Thoracic aorta (tissue), 2 donors: ENCODE data around the gene SYTL3. TPM values are rescaled to one million over a fixed set of nuclear protein-coding genes. Genes with fewer than 3 reads are reported as not detected.
"Not testable (repeated sequence)": the region's sequence is repeated elsewhere in the genome, so short reads cannot be mapped to it uniquely, and the experiment has no call there.

Experiments
- ATAC-seq: fragments of 150-250 bp; one replicate; pipeline ENCODE4 v1.8.0; 2017; ENCODE audit warnings: low read depth; ENCODE audit not compliant: insufficient number of reproducible peaks, low FRiP score
- DNase-seq: peaks from one replicate; pipeline ENCODE4 v3.0.0-alpha.2; 2020; ENCODE audit warnings: low spot score
- H3K27ac ChIP-seq, 2 donors: fragments of 200-600 bp; sonication (generic); 1 replicate in 1 of 2; 2 replicates in 1 of 2; pipeline ENCODE4 v1.5.1; 2016; ENCODE audit warnings: mild to moderate bottlenecking in 2 of 2, moderate library complexity in 2 of 2
- H3K27me3 ChIP-seq: fragments of 200-600 bp; sonication (generic); replicated peaks from 2 replicates; pipeline ENCODE4 v1.6.0; 2016; ENCODE audit warnings: mild to moderate bottlenecking; ENCODE audit not compliant: insufficient read depth
- H3K36me3 ChIP-seq: fragments of 200-600 bp; sonication (generic); one replicate; pipeline ENCODE4 v1.5.1; 2016
- H3K4me1 ChIP-seq, 2 donors: fragments of 200-600 bp; sonication (generic); 1 replicate in 1 of 2; 2 replicates in 1 of 2; pipeline versions ENCODE4 v1.5.1 to v1.6.0; 2016; ENCODE audit warnings: low read depth in 2 of 2, mild to moderate bottlenecking in 1 of 2; ENCODE audit not compliant: control insufficient read depth in 1 of 2
- H3K4me3 ChIP-seq: fragments of 200-600 bp; sonication (generic); 2 replicates; pipeline ENCODE4 v1.5.1; 2016; ENCODE audit warnings: mild to moderate bottlenecking
- H3K9me3 ChIP-seq: fragments of 200-600 bp; sonication (generic); 2 replicates; pipeline ENCODE4 v1.5.1; 2016
- CTCF ChIP-seq: fragments of 200-600 bp; sonication (generic); IDR thresholded peaks from one replicate; pipeline ENCODE4 v1.5.1; 2019; ENCODE audit warnings: antibody characterized with exemption
- total RNA-seq, 2 donors: library from RNA; depleted of rRNA; stranded (reverse); fragments of >200 nt; gene quantifications; one replicate each; pipeline versions ENCODE4 v1.1.0 to v1.2.3, GENCODE V29; 2016

SYTL3 gene
- total RNA-seq, 2 donors from 2014 or later: 7.1 to 9.6 TPM

GRCh38 chr6:158665332-158665731 lies 15.5 kb downstream of the SYTL3 start:
- no peaks in the 10 kb centered on the region for H3K27me3 ChIP-seq
- no peak overlapping the region for H3K4me3 ChIP-seq
- no peak overlapping the region for H3K27ac ChIP-seq
- H3K36me3 ChIP-seq: no peaks in the 10 kb centered on the region
- H3K4me1 ChIP-seq: no peaks in the 10 kb centered on the region
- no peaks in the 10 kb centered on the region for H3K9me3 ChIP-seq
- TF ChIP-seq CTCF: no peak
- ATAC-seq (no peak), DNase-seq (no peak)

- Histone ChIP-seq H3K27ac (peak overlapping the region in 1 of 2 donors; percentile 45), H3K36me3 (no peaks in the 10 kb centered on the region)
These were observed 16.9 kb downstream of the SYTL3 start for GRCh38 chr6:158666628-158667359.

GRCh38 chr6:158667360-158667981 lies 17.6 kb downstream of the SYTL3 start:
- Histone ChIP-seq H3K27ac (peak overlapping the region in 1 of 2 donors; percentile 34), H3K9me3 (no peaks in the 10 kb centered on the region), H3K4me1 (no peaks in the 10 kb centered on the region), H3K4me3 (no peak overlapping the region), H3K27me3 (no peaks in the 10 kb centered on the region), H3K36me3 (no peaks in the 10 kb centered on the region)
- DNase-seq: no peak
- no peak for ATAC-seq
- TF ChIP-seq CTCF: no peak

More at GRCh38 chr6:158666628-158667359, 16.9 kb downstream of the SYTL3 start:
- no peak for TF ChIP-seq CTCF
- Histone ChIP-seq H3K9me3 (no peaks in the 10 kb centered on the region), H3K4me3 (no peak overlapping the region), H3K27me3 (no peaks in the 10 kb centered on the region), H3K4me1 (no peaks in the 10 kb centered on the region)
- no peak for ATAC-seq
- no peak for DNase-seq

GRCh38 chr6:158668707-158669103 lies 18.9 kb downstream of the SYTL3 start:
- ATAC-seq (no peak), DNase-seq (no peak)
- Histone ChIP-seq H3K9me3 (no peaks in the 10 kb centered on the region), H3K4me1 (no peaks in the 10 kb centered on the region), H3K36me3 (no peaks in the 10 kb centered on the region), H3K27ac (no peak overlapping the region), H3K4me3 (no peak overlapping the region), H3K27me3 (no peaks in the 10 kb centered on the region)
- TF ChIP-seq CTCF: no peak

- no peak overlapping the region for H3K27ac ChIP-seq
- H3K36me3 ChIP-seq: no peaks in the 10 kb centered on the region
- no peak overlapping the region for H3K4me3 ChIP-seq
- ATAC-seq (no peak), DNase-seq (no peak)
- no peaks in the 10 kb centered on the region for H3K27me3 ChIP-seq
- no peaks in the 10 kb centered on the region for H3K4me1 ChIP-seq
- H3K9me3 ChIP-seq: no peaks in the 10 kb centered on the region
- TF ChIP-seq CTCF: no peak
These were observed 19.5 kb downstream of the SYTL3 start for GRCh38 chr6:158669145-158670035.

GRCh38 chr6:158672119-158672518 lies 22.3 kb downstream of the SYTL3 start:
- H3K4me1 ChIP-seq, H3K27ac ChIP-seq, H3K27me3 ChIP-seq, DNase-seq, H3K4me3 ChIP-seq, H3K36me3 ChIP-seq, ATAC-seq, H3K9me3 ChIP-seq: not testable (repeated sequence)
